HL-60/S4 treated with phorbol 12-myristate 13-acetate at 8.2 ng/mL for 4 days and 3 days (cell line): ENCODE measurements around the gene SEPTIN11.

Experiments
- in situ Hi-C: fragments of 300-500 bp; cut with MboI; formaldehyde crosslinking; loops from 2 replicates; pipeline ENCODE4 v1.15.0; 2022; ENCODE audit warnings: low sequenced_read_pairs

SEPTIN11 gene

DNA sequence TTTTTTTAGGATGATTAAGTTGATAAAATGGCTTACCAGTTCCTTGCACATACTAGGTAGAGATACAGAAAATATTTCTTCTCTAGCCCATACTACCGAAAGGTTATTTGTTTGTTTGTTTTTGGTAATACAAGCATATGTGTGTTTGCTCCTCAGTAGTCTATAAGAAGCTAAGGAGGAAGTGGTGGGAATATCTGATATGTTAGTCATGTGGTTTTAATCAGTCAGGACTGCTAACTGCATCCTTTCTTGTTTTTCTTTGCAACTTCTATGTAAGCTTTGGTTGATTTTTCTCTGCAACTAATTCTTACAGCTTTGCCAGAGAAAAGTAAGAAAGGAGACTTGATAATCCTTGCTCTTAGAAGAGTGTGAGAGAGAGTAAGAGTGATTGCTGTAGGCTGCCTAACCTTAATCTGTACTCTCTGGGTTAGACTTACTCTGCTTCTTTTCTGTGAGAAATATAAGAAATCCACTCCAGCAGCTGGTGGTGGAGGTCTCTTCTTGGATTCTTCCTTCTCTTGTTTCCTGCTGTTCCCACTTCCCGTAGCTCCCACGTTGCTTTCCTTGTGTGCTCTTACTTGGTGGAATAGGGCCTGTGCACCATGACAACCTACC lies 28.3 kb downstream of the SEPTIN11 start:
- in situ Hi-C loops, result no loop called here

DNA sequence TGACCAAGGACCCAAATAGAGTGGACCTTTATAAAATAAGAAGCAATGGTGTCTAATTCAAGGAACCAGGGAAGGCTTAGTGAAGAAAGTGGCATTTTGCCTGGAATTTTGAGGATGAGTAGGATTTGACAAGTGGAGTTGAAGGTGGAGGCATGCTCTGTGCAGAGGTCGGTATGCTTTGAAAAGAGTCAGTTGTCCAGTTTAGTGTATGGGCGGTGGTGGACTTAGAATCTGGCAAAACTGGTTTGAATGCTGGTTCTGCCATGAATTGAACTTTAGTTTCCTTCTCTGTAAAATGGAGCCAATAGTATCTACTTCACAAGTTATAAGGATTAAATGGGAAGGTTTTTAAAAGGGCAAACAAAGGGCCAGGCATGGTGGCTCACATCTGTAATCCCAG lies 29.7 kb downstream of the SEPTIN11 start:
- in situ Hi-C loops, result no loop called here

DNA sequence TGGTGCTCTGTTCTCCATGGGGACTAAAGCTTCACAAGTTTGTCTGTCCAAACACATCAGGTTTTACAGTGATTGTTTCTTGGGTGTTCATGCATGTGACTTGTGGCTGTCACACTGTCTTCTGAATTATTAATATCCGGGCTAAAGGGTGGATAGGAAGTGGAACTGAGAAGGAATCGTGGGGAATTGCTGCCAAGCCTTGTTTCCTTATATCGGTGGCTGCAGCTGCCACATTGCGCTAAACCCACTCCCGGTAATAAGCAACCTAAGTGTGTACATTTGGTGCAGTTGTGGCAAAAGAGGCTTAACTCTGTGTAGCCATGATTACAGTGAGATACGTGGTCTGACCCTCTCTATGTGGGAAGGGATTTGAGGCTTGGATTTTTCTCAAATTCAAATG lies 30.7 kb downstream of the SEPTIN11 start:
- in situ Hi-C loops, result no loop called here

DNA sequence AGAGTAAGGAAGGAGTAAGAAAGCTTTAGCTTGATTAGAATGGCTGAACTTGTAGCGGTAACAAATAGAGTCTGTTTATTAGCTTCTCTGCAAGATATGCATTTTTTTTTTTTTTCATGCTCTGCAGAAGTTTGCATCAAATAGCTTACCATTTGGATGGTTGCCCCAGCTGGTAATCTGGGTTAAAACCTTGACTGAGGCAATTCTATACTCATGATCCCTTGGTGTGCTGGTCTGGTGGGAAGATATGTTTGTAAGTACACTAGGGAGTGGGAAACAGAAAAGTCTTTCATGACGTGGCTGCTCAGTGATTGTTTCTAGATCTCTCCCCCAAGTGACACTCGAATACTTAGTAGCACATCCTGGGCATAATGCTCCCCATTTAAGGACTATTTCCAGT lies 32.1 kb downstream of the SEPTIN11 start:
- in situ Hi-C loops, result no loop called here

DNA sequence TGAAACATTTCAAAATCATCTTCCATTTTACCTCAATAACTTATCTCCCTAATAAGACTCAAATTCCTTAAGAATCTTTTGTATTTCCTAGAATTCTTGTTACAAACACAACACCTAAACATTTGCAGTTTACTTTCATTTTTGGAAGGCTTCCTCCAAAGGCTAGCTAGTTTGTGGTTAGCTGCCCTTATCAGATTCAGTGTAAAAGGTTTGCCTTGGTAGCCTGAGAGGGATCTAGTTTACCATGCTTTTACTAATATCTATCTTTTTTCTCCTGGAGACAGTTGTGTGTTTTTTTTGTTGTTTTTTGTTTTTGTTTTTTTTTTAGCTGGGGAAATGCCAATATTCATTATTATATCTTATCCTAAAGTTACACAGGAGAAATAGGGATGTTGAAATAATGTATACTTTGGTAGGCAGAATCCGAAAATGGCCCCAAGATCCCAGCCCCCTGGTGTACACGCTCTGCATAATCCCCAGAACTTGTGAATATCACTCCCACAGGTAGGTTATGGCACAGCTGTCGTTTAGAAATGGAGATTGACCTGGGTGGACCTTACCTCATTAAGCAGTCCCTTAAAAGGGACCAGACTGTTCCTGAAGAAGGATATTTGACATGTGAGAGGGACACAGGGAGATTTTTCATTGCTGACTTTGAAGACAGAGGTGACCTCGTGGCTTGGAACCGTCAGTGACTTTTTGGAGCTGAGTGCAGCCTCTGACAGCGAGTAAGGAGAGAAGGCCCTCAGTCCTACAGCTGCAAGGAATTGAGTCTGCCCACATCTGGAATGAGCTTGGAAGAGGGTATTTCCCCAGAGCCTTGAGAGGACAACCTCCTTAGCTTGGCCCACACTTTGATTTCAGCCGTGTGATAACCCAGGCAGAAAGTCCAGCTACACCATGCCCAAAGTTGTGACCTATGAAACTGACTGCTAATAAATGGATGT lies 33.4 kb downstream of the SEPTIN11 start:
- in situ Hi-C loops, result no loop called here

DNA sequence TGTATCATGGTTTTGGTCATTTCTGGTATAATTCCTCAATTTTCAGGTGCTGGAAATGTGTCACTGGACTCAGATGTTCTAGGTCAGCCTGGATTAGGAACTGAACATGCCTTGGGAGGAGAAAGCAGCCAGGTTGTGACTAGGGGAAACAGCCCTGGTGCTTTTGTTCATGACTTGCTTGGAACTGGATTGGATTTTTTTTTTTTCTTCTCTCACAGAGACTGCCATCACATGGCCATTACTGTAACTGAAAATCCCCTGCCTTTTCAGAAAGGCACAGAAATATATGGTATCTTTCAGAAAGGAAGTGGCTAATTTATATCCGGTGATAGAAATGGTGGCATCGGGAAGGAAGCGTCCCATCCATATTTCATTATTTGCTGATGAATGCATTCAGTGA lies 34.6 kb downstream of the SEPTIN11 start:
- in situ Hi-C loops, result no loop called here

DNA sequence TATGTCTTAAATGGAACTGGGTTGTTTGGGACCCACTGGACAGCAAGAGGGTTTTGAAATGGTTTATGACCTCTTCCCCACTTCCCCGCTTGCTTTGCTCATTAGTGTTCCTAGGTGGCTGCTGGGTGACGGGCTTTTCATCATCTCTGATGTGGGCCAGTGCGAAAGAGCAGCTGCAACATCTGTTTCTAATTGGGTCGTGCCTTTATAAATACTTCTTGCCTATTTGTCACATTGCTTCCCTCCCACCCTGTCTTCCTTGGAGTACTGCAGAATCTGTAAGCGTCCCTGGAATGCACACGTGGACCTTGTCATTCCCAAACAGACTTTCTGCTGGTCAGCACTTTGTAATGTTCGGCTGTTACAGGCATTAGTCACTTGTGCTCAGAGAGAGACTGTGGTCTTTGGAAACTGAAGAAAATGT lies 35.2 kb downstream of the SEPTIN11 start:
- in situ Hi-C loops, result no loop called here

DNA sequence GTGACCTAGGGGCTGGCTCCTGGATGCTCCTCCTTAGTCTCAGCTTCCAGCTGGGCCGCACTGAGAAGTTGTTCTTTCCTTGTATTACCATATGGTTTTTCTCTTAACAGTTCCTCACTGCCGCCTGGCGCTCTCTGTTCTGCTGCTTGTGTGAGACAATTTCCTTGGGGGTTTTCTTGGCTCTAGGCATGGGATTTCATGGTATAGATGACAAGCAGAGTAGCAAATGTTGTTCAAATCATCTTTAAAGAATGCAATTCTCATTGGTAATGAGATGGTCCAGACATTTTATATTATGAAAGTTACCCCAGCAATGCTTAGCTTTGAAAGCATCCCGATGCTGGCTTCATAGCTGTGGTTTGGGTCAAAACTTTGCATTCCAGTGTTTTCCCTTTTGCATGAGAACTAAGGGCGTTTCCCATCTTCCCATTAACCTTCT lies 37.6 kb downstream of the SEPTIN11 start:
- in situ Hi-C loops, result no loop called here

DNA sequence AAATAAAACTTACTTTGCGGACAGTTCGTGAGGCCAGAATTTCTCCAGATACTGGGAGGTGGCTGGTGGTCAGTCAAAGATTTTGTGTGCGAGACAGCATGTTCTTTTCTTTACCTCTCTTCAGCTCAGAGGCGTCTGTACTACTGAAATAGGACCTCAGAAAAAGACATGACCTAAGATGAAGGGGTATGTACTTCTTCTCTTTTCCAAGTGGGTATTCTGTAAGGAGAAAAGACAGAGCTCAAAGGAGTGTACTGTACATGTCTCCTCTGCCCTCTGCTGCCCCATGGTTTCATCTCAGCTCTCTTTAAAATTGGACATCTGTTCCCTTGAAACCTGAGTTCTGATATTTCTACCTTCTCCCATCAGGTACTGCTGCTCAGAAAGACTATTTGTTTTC lies 38.1 kb downstream of the SEPTIN11 start:
- in situ Hi-C loops, result no loop called here

DNA sequence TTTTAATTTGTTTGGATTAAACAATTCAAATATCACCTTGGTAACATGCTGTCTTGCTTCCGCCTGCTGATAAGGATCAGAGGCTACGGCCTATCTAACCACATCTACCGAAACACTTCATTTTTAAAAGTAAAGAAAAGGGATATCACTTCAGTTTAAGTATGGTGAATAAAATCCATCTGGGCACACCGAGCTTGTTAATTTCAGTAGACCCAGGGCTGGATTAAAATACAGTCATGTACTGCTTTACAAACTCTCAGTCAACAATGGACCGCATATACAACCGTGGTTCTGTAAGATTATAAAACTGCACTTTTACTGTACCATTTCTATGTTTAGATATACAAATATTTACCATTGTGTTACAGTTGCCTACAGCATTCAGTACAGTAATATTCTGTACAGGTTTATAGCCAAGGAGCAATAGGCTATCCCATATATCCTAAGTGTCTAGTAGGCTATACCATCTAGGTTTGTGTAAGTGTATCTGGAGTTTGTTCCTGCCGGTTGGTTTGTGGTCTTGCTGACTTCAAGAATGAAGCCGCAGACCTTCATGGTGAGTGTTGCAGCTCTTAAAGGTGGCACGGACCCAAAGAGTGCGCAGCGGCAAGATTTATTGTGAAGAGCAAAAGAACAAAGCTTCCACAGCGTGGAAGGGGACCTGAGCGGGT lies 40.0 kb downstream of the SEPTIN11 start:
- in situ Hi-C loops, result no loop called here

DNA sequence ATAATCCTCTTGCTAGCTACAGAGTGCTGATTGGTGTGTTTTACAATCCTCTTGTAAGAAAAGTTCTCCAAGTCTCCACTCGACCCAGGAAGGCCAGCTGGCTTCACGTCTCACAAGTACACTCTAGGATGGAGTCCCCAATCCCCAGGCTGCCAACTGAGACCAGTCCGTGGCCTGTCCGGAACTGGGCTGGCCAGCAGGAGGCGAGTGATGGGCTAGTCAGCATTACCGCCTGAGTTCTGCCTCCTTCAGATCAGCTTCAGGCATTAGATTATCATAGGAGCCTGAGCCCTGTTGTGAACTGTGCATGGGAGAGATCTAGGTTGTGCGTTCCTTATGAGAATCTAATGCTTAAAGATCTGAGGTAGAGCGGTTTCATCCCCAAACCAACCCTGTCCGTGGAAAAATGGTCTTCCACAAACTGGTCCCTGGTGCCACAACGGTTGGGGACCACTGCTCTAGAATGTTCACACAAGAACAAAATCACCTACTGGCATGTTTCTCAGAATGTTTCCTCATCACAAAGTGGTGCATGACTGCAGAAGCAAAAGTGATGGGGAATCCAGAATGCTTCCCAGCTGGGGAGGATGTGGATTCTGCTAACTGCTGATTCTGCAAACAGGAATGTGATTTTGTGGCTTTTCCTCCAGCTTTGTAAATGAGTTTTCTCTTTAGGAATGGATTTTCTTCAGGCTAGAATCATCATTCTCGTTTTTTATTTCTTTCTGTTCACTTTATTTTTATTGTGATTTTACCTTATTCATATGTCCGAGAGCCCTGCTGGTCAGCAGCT lies 40.9 kb downstream of the SEPTIN11 start:
- in situ Hi-C loops, result no loop called here

DNA sequence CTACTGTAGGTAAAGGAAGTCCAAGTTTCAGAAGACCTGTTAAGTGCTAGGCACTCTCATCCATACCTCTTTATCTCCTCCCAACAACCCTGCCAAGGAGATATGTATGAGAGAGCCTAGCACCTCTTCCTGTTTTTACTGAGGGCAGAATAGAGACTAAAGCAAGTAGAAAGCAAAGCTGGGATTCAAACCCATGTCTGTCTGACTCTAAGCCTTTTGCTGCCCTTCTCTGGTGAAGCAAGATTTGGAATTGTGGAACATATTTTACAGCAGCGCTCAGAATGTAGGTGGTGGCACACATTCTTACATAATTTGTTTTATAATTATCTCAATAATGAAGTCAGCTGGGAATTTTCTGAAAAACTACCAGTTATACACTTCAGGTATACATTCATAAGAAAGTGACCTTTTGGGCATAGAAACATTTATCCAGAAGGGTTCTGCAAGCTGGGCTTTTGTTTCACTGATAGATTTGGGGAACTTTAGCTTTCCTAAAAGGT lies 41.7 kb downstream of the SEPTIN11 start:
- in situ Hi-C loops, result no loop called here

DNA sequence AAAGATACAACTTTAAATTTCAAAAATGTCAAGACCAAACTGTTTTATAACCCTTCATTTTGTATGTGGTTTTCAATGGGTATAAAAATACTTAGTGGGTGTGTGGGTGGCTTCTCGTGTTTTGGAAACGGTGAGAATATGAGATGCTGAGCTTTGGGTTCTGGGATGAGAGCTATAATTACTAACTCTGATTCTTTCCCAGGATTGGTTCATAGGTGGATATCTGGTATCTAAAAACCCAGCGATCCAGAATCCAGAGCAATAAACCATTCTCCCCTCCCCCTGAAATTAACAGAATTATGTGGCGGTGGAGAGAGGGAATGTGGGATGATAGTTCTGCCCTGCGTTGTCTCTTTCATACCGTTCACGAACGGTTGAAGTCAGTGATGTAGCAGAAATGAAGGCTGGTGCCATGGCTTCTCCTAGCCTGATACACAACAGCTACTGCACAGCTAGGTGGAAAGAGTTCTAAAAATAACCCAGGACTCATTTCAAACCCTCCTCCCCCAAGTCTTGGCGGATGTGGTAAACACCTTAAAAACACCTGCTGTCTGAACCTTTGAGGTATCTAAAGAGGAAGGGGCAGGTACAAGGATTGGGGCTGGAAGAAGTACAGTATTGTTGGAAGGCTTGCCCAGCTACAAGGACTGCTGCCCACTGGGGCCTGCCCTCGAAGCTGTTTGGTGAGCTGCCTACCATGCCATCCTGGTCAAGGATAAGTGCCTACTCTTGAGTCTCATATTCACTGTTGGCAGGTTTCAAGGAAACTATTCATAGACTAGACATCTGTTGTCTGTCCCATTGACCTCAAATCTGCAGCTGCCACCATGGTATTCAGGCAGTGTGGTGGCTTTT lies 44.5 kb downstream of the SEPTIN11 start:
- in situ Hi-C loops, result no loop called here

DNA sequence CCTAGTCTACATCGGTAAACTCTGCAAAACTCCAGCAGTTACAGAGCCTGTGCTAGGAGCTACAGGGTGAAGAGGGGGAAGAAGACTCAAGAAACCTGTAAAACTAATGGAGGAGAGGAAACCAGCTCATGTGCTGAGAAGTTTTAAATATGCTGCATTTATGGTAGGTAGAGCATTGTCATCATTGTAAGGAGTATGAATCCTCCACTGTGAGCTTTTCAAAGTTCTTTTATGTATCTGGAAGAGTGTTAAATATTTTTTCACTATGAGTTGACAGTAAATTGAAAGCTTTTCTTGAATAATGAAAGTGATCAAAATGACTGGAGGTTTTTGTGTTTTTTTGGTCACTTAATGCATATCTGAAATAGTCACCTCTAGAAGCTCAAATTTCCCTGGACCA lies 46.2 kb downstream of the SEPTIN11 start:
- in situ Hi-C loops, result no loop called here

DNA sequence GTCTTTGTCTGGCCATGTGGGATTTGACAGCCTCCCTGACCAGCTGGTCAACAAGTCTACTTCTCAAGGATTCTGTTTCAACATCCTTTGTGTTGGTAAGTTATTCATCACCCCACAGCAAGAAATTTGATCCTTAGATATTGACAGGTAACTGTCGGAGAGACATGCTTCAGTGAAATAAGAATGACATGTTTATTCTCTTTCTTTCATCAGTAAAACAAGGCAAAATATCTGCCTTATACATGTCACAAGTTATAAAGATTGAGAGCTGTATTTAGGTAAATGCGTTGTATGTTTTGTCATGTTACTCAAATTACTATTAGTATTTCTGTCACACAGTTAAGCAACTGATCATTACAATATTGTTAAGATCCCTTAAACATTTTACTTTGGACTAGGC lies 46.9 kb downstream of the SEPTIN11 start:
- in situ Hi-C loops, result no loop called here

DNA sequence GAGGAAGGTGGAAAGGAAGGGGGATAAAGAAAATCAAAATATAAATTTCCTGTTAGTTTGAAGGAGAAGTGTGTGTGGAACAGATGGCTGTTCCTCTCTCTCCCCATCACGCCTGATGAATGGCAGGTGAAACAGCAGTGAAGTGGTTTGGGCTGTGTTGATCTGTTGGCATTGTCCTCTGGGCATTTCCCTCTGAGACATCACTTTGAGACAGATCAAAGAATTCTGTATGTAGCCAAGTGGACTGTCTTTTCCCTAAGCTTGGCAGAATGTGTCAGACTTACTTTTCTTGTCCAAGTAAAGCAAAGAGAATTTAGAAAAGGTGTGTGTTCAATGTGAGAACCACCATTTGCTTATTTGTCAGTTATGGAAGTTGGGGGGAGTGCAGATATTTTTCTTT lies 47.5 kb downstream of the SEPTIN11 start:
- in situ Hi-C loops, result no loop called here

DNA sequence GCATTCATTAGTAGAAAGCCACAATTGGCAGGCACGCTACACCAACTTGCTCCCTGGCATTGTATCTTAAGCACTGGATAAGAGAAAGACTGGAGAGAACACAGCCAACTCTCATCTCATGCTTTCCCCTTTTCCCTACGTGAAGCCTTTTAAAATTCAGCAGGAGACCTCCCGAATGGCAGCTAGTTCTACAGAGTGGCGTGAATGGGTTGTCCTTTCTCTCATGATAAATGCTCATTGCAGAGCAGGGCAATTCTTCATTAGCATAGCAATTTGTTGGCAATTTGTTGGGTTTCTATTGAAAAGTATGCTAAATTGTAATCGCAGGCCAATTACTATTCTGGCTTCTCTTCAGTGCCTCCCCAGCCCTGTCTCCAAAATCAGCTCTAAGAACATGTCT lies 48.0 kb downstream of the SEPTIN11 start:
- in situ Hi-C loops, result no loop called here

DNA sequence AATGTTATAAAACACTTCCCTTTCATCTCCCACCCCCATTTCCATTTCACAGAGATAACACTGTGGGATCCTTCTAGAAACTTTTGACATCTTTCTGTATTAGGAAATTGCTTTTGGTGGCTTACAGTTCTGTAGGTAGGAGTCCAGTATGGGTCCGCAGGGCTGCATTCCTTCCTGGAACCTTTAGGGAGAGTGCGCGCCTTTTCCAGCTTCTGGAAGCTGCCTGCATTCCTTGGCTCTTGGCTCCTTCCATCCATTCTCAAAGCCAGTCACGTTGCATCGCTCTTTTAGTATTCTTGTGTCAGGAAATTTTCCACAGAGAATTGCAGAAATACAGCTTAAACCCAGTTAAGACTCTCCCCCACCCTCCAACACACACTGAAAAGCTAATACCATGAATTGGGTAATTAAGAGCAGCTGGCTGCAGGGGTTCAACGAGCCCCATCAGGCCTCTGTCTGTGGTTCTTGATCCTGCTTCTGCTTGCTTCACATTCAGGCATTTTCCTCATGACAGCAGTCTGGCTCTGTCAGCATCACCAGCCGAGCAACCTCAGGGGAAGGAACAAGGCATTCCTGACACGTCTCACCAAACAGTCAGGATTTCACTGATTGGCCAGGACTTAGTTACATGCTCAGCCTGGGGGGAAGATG lies 48.8 kb downstream of the SEPTIN11 start:
- in situ Hi-C loops, result no loop called here
